ACC112 (cell line): ENCODE data around the gene HMCN1.

Experiments used
- H2AFZ ChIP-seq: fragments of 200-600 bp; sonication (generic); one replicate; pipeline ENCODE4 v1.6.0; 2017; ENCODE audit warnings: antibody characterized with exemption, low read length; ENCODE audit not compliant: unreplicated experiment
- H3K27ac ChIP-seq: fragments of 200-600 bp; sonication (generic); 2 replicates; pipeline ENCODE4 v1.5.1; 2014; ENCODE audit warnings: low read depth, mild to moderate bottlenecking, antibody characterized with exemption, low read length, moderate library complexity
- H3K27me3 ChIP-seq: fragments of 200-600 bp; sonication (generic); 2 replicates; pipeline ENCODE4 v1.6.1; 2014; ENCODE audit warnings: mild to moderate bottlenecking, antibody characterized with exemption, low read length, moderate library complexity, mixed read lengths; ENCODE audit not compliant: insufficient read depth
- H3K36me3 ChIP-seq: fragments of 200-600 bp; sonication (generic); 2 replicates; pipeline ENCODE4 v1.6.1; 2016; ENCODE audit warnings: mild to moderate bottlenecking, antibody characterized with exemption, low read length, moderate library complexity, mixed read lengths; ENCODE audit not compliant: insufficient read depth
- H3K4me1 ChIP-seq: fragments of 200-600 bp; sonication (generic); one replicate; pipeline ENCODE4 v1.6.1; 2016; ENCODE audit warnings: low read length, mixed read lengths; ENCODE audit not compliant: insufficient read depth, unreplicated experiment, control insufficient read depth
- H3K4me3 ChIP-seq: fragments of 200-600 bp; sonication (generic); 2 replicates; pipeline ENCODE4 v1.5.1; 2014; ENCODE audit warnings: mild to moderate bottlenecking, low read depth, low read length
- H3K79me2 ChIP-seq: fragments of 200-600 bp; sonication (generic); one replicate; pipeline ENCODE4 v1.6.0; 2016; ENCODE audit warnings: low read length; ENCODE audit not compliant: control insufficient read depth, unreplicated experiment, insufficient read depth

Gene HMCN1

GRCh38 chr1:185906186-185906585, 172.0 kb downstream of the HMCN1 start:
- Histone ChIP-seq H3K79me2 (no peaks in the 10 kb centered on the region), H2AFZ (no peak overlapping the region), H3K4me3 (no peak overlapping the region), H3K36me3 (no peaks in the 10 kb centered on the region), H3K27ac (no peak overlapping the region), H3K27me3 (no peaks in the 10 kb centered on the region), H3K4me1 (no peaks in the 10 kb centered on the region)

DNA sequence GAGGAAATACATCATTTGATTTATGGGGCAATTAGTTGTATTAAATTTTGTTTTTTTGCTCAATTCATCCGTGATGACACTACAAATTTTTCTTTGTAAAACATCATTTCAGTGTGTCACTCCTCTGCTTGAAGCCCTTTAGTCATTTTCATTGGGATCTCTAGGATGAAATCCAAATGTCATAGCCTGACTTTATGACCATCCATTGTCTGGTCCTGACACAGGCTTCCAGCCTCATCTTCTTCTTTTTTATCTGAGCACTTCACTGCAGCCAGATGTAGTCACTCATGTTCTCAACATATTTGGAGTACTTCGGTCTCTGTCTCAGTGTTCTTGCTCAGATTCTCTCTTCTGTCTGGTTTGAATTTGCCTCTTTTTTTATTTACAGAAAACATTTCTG, 173.1 kb downstream of the HMCN1 start:
- H2AFZ ChIP-seq = no peak overlapping the region
- no peaks in the 10 kb centered on the region for H3K79me2 ChIP-seq
- no peak overlapping the region for H3K4me3 ChIP-seq
- no peaks in the 10 kb centered on the region for H3K27me3 ChIP-seq
- no peaks in the 10 kb centered on the region for H3K36me3 ChIP-seq
- H3K27ac ChIP-seq = no peak overlapping the region
- H3K4me1 ChIP-seq = no peaks in the 10 kb centered on the region

- no peaks in the 10 kb centered on the region for H3K27me3 ChIP-seq
- H3K79me2 ChIP-seq = no peaks in the 10 kb centered on the region
- no peaks in the 10 kb centered on the region for H3K36me3 ChIP-seq
- no peak overlapping the region for H2AFZ ChIP-seq
- no peak overlapping the region for H3K4me3 ChIP-seq
- H3K4me1 ChIP-seq = peaks cover 9% of the 10 kb centered on the region
- H3K27ac ChIP-seq = no peak overlapping the region
These were observed 177.8 kb downstream of the HMCN1 start for GRCh38 chr1:185911978-185912377.

DNA sequence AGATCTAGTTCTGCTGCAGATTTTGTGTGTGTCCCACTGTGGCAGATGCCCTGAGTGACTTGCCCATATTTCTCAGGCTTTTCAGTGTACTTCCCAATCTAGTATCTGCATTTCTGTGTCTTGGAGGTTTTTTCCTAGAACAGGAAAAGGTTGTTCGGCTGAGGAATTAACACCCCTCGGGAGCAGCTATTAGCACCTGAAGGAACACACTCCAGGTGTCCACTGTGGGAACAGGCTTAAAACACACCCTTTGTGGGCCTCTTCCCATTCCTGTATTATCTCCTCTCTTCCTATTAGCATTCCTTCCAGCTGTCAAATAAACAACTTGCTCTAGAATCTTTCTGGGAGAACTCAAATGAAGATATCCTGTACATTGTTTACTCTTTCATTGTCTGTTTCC, 178.3 kb downstream of the HMCN1 start:
- H3K4me3 ChIP-seq = no peak overlapping the region
- H3K79me2 ChIP-seq = no peaks in the 10 kb centered on the region
- H3K4me1 ChIP-seq = peaks cover 9% of the 10 kb centered on the region
- H3K27ac ChIP-seq = no peak overlapping the region
- no peaks in the 10 kb centered on the region for H3K27me3 ChIP-seq
- H3K36me3 ChIP-seq = no peaks in the 10 kb centered on the region
- H2AFZ ChIP-seq = no peak overlapping the region

- H3K4me1 ChIP-seq = peaks cover 9% of the 10 kb centered on the region
- H3K27ac ChIP-seq = no peak overlapping the region
These were observed 179.9 kb downstream of the HMCN1 start for GRCh38 chr1:185914089-185914488.

GRCh38 chr1:185916861-185917260, 182.7 kb downstream of the HMCN1 start:
- Histone ChIP-seq H3K27ac (no peak overlapping the region), H2AFZ (no peak overlapping the region), H3K4me3 (no peak overlapping the region), H3K4me1 (peaks cover 9% of the 10 kb centered on the region), H3K36me3 (no peaks in the 10 kb centered on the region), H3K27me3 (no peaks in the 10 kb centered on the region), H3K79me2 (no peaks in the 10 kb centered on the region)

More at GRCh38 chr1:185914089-185914488, 179.9 kb downstream of the HMCN1 start:
- no peaks in the 10 kb centered on the region for H3K79me2 ChIP-seq
- no peak overlapping the region for H2AFZ ChIP-seq
- no peaks in the 10 kb centered on the region for H3K36me3 ChIP-seq
- no peak overlapping the region for H3K4me3 ChIP-seq
- no peaks in the 10 kb centered on the region for H3K27me3 ChIP-seq

DNA sequence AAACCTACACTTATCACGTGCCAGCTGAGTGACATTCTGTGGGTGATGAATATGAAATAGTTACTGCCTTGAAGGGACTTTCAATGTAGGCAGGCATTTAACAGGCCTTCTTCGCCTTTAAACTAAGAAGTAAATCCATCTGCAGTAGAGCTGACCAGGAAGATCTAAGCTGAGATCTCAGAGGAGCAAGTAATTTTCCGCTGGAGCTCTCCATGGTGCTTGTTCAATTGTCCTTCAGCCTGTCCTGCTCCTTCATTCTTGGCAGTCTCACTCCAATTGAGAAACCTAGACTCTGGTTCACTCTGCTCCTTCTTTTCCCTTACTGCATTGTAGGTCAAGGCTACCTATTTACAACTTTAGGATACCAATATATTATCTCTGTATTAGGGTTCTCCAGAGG, 183.5 kb downstream of the HMCN1 start:
- Histone ChIP-seq H2AFZ (no peak overlapping the region), H3K4me1 (peaks cover 9% of the 10 kb centered on the region), H3K27ac (no peak overlapping the region), H3K4me3 (no peak overlapping the region), H3K79me2 (no peaks in the 10 kb centered on the region), H3K36me3 (no peaks in the 10 kb centered on the region), H3K27me3 (no peaks in the 10 kb centered on the region)

- Histone ChIP-seq H3K27ac (no peak overlapping the region), H2AFZ (no peak overlapping the region), H3K27me3 (no peaks in the 10 kb centered on the region), H3K4me1 (no peaks in the 10 kb centered on the region), H3K4me3 (no peak overlapping the region), H3K36me3 (no peaks in the 10 kb centered on the region), H3K79me2 (no peaks in the 10 kb centered on the region)
These were observed 186.4 kb downstream of the HMCN1 start for GRCh38 chr1:185920602-185921001.

DNA sequence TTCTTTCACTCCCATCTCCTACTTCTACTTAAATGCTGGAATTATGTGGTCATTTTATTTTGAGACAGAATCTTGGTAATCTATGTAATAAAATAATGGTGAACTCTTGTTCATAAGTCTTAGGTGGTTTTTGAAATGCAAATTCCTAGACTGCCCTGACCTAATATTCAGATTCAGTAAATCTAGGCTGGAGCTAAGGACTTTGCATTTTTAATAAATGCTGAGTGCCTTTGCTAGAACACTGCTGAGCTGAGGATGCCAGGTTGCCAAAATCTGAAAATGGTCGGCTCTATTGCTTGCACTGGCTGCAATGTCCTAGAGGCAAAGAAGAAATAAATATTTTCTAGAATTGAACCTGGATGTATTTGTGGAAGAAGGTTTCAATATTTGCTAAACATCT, 187.4 kb downstream of the HMCN1 start:
- Histone ChIP-seq H3K36me3 (no peaks in the 10 kb centered on the region), H3K27ac (no peak overlapping the region), H2AFZ (no peak overlapping the region), H3K79me2 (no peaks in the 10 kb centered on the region), H3K4me3 (no peak overlapping the region), H3K27me3 (no peaks in the 10 kb centered on the region), H3K4me1 (no peaks in the 10 kb centered on the region)

DNA sequence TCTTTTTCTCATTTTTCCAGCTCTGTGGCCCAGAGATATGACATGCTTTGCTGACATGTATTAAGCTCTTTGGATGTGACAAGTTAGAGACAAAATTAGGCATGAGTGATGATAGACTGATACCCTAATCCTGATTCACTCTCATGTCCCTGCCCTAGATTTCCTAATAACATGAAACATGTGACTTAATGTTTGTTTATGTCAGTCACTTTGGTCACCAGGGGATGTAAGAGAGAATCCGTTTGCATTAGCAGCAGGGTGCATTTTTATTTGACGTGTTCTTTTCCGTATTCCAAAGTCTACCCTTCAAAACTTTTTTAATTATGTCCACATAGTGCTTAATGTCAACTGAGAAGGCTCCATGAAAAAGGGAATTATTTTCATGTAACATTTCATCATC, 192.4 kb downstream of the HMCN1 start:
- Histone ChIP-seq H3K4me1 (no peaks in the 10 kb centered on the region), H3K4me3 (no peak overlapping the region), H2AFZ (no peak overlapping the region), H3K27me3 (no peaks in the 10 kb centered on the region), H3K36me3 (no peaks in the 10 kb centered on the region), H3K79me2 (no peaks in the 10 kb centered on the region), H3K27ac (no peak overlapping the region)

DNA sequence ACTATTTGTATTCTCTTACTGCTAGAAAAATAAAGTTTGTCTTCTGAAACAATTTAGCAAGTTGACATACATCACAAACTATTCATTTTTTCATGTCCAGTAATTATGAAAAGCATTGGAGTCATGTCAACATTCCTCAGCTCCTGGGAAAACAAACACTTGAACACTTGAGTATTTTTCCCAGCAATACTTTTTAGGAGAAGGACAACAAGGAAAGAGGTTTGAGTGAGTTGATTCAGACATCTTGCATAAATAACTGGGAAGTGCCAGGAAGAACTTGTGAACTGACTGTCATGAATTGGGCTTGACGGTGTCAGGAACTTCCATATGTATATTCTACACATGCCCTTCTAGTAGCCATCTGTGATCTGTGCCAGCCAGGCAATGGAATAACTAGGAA, 195.6 kb downstream of the HMCN1 start:
- Histone ChIP-seq H3K27me3 (no peaks in the 10 kb centered on the region), H3K79me2 (no peaks in the 10 kb centered on the region), H3K4me1 (peaks cover 6% of the 10 kb centered on the region), H3K36me3 (no peaks in the 10 kb centered on the region), H2AFZ (no peak overlapping the region), H3K27ac (no peak overlapping the region), H3K4me3 (no peak overlapping the region)
